A549 (cell line): Measurements from ENCODE around the gene ESYT2. TPM values are rescaled to one million over a fixed set of nuclear protein-coding genes. Genes with fewer than 3 reads are reported as not detected.

ENCODE experiments used
- ATAC-seq, 2 experiments: fragments of 200-7000 bp in 1 of 2; fragments of >200 bp in 1 of 2; cut with Nextera tagmentation in 1 of 2; cut with Tn5 transposase in 1 of 2; 3 replicates each; pipeline versions ENCODE4 v1.8.0 to v1.9.1; 2018 to 2020; ENCODE audit warnings: mild to moderate bottlenecking in 1 of 2, moderate library complexity in 1 of 2
- CTCF ChIA-PET: fragments of 300-600 bp; sonication (Branson Sonifier 250); formaldehyde crosslinking; extraction: SDS; loops from one replicate; lab custom pipeline; 2021; ENCODE audit warnings: antibody characterized with exemption, inconsistent platforms; lab: Yijun Ruan, JAX
- POLR2A ChIA-PET: fragments of 350-600 bp; formaldehyde crosslinking; extraction: SDS; loops from one replicate; lab custom pipeline; 2021; ENCODE audit warnings: antibody characterized with exemption, inconsistent platforms; lab: Yijun Ruan, JAX
- DNase-seq, 2 experiments: peaks; one replicate each; pipeline versions ENCODE4 v3.0.0 to v3.0.0-alpha.2; 2011 to 2016; ENCODE audit warnings: low read depth in 1 of 2, low spot score in 1 of 2
- FAIRE-seq: peaks from 2 replicates; lab custom pipeline; 2011; peaks lifted over from hg19 to GRCh38; lab: Jason Lieb, UNC
- H3K27ac ChIP-seq, 2 experiments: fragments of >200 bp; sonication (Bioruptor Twin); formaldehyde crosslinking; 3 replicates each; pipeline ENCODE4 v1.5.1; 2016 to 2017
- H3K4me1 ChIP-seq: fragments of >200 bp; sonication (Bioruptor Twin); formaldehyde crosslinking; 3 replicates; pipeline ENCODE4 v1.6.1; 2016
- H3K4me2 ChIP-seq: fragments of >200 bp; sonication (Bioruptor Twin); formaldehyde crosslinking; 3 replicates; pipeline ENCODE4 v1.6.1; 2016
- H3K4me3 ChIP-seq: fragments of >200 bp; sonication (Bioruptor Twin); formaldehyde crosslinking; 3 replicates; pipeline ENCODE4 v1.5.1; 2016
- H3K9me3 ChIP-seq: fragments of >200 bp; sonication (Bioruptor Twin); formaldehyde crosslinking; 3 replicates; pipeline ENCODE4 v1.6.1; 2016
- ATOH8 ChIP-seq: fragments of 250-450 bp; sonication (Bioruptor Pico); IDR thresholded peaks from 2 replicates; pipeline ENCODE4 v1.5.0; 2020; ENCODE audit warnings: low read depth, mild to moderate bottlenecking, moderate library complexity
- CBX2 ChIP-seq: fragments of 200-600 bp; sonication (generic); IDR thresholded peaks from 2 replicates; pipeline ENCODE4 v1.6.1; 2016; ENCODE audit warnings: low read depth, mild to moderate bottlenecking, borderline replicate concordance
- CBX8 ChIP-seq: fragments of 200-600 bp; sonication (generic); IDR thresholded peaks from 2 replicates; pipeline ENCODE4 v1.6.1; 2016
- CEBPB ChIP-seq, 2 experiments: fragments of >200 bp in 1 of 2; sonication (Bioruptor Twin) in 1 of 2; formaldehyde crosslinking in 1 of 2; IDR thresholded peaks; 2 replicates each; pipeline ENCODE4 v1.6.1; 2012 to 2016
- CHD4 ChIP-seq: fragments of 200-600 bp; sonication (generic); IDR thresholded peaks from 2 replicates; pipeline ENCODE4 v1.6.1; 2016; ENCODE audit warnings: antibody characterized with exemption, mild to moderate bottlenecking, borderline replicate concordance
- EHF ChIP-seq: fragments of 250-450 bp; sonication (Bioruptor Pico); IDR thresholded peaks from 2 replicates; pipeline ENCODE4 v1.5.0; 2020; ENCODE audit warnings: mild to moderate bottlenecking
- EHMT2 ChIP-seq: fragments of 200-600 bp; sonication (generic); IDR thresholded peaks from 2 replicates; pipeline ENCODE4 v1.6.1; 2016; ENCODE audit warnings: antibody characterized with exemption, low read depth, mild to moderate bottlenecking, moderate library complexity
- EP300 ChIP-seq, 2 experiments: fragments of >200 bp; sonication (Bioruptor Twin); formaldehyde crosslinking; IDR thresholded peaks; 2 replicates in 1 of 2; 3 replicates in 1 of 2; pipeline ENCODE4 v1.6.1; 2016 to 2017
- GATA3 ChIP-seq: IDR thresholded peaks from 2 replicates; pipeline ENCODE4 v1.6.1; 2012; ENCODE audit warnings: borderline replicate concordance
- HOXB13 ChIP-seq: fragments of 250-450 bp; sonication (Bioruptor Pico); IDR thresholded peaks from 2 replicates; pipeline ENCODE4 v1.5.0; 2020; ENCODE audit warnings: low read depth, mild to moderate bottlenecking, moderate library complexity
- JUN ChIP-seq, 2 experiments: fragments of >200 bp; sonication (Bioruptor Twin); formaldehyde crosslinking; IDR thresholded peaks; 2 replicates in 1 of 2; 3 replicates in 1 of 2; pipeline ENCODE4 v1.6.1; 2016 to 2017
- MAZ ChIP-seq: fragments of 150-350 bp; IDR thresholded peaks from 2 replicates; pipeline ENCODE4 v1.6.1; 2014; ENCODE audit warnings: antibody characterized with exemption, low read depth, low read length, borderline replicate concordance
- MYC ChIP-seq: IDR thresholded peaks from 2 replicates; pipeline ENCODE4 v1.6.1; 2012; ENCODE audit warnings: mild to moderate bottlenecking, inconsistent platforms, low read length, improper control_type of control experiment, borderline replicate concordance
- POLR2A ChIP-seq: IDR thresholded peaks from 2 replicates; pipeline ENCODE4 v1.6.1; 2012; ENCODE audit warnings: mild to moderate bottlenecking, low read length
- RARB ChIP-seq: fragments of 250-450 bp; sonication (Bioruptor Pico); IDR thresholded peaks from 2 replicates; pipeline ENCODE4 v1.8.0; 2021; ENCODE audit warnings: mild to moderate bottlenecking, moderate library complexity
- RCOR1 ChIP-seq: fragments of 150-350 bp; IDR thresholded peaks from 2 replicates; pipeline ENCODE4 v1.6.1; 2014; ENCODE audit warnings: antibody characterized with exemption, low read length, low read depth
- RNF2 ChIP-seq: fragments of 200-600 bp; sonication (generic); IDR thresholded peaks from 2 replicates; pipeline ENCODE4 v1.6.1; 2016; ENCODE audit warnings: low read depth, mild to moderate bottlenecking, antibody characterized with exemption, moderate library complexity, borderline replicate concordance
- ZC3H11A ChIP-seq: fragments of 450-650 bp; IDR thresholded peaks from 2 replicates; pipeline ENCODE4 v1.6.1; 2014; ENCODE audit warnings: antibody characterized with exemption, mild to moderate bottlenecking
- ZNF302 ChIP-seq: fragments of 250-450 bp; sonication (Bioruptor Pico); IDR thresholded peaks from 2 replicates; pipeline ENCODE4 v1.9.0; 2021; ENCODE audit warnings: inconsistent platforms, mild to moderate bottlenecking, moderate library complexity
- WGBS: methylation state at CpG from one replicate; pipeline ENCODE4 v1.1.6; 2017; ENCODE audit errors: missing lambda C conversion rate; 5-methylcytosine and 5-hydroxymethylcytosine counted together
- polyA plus RNA-seq, 4 experiments: library from polyadenylated mRNA; depleted of rRNA in 3 of 4; stranded (reverse); fragments of >200 nt; fragmentation: RNase III in 1 of 4; extraction: RNeasy Plus Mini Kit Qiagen cat#74134 plus additional on column Dnase treatment in 1 of 4; gene quantifications; 2 replicates in 3 of 4; 3 replicates in 1 of 4; pipeline ENCODE4 v1.2.3, GENCODE V29; 2011 to 2017

The ESYT2 gene
- polyA plus RNA-seq, 2 of the 4 experiments (the other 2 are of a cell fraction): 45.8 to 77.0 TPM

- TF ChIP-seq RCOR1: no peak
- TF ChIP-seq HOXB13 (CRISPR knock-in tag): no peak
- no peak for TF ChIP-seq ZNF302 (CRISPR knock-in tag)
- no peak for TF ChIP-seq CBX2
- TF ChIP-seq GATA3: no peak
- TF ChIP-seq POLR2A: no peak
- no peak for TF ChIP-seq EHF (CRISPR knock-in tag)
- TF ChIP-seq RARB (CRISPR knock-in tag): no peak
- no peak for TF ChIP-seq MYC
- no peaks in the 10 kb centered on the region for H3K4me1 ChIP-seq
- POLR2A ChIA-PET: no interaction called here
- H3K4me2 ChIP-seq: no peak overlapping the region
- no peaks in the 10 kb centered on the region for H3K9me3 ChIP-seq
- CTCF ChIA-PET: interaction anchor here (0.6 to 1.6 kb wide), 3 partner anchors 23 to 251 kb away, joined by 3 to 6 read pairs (median 4); no protein-coding TSS in a partner anchor
- no peak for ATAC-seq
- no peak for DNase-seq
- no peak for FAIRE-seq
- no peak overlapping the region for H3K4me3 ChIP-seq
- no peak overlapping the region for H3K27ac ChIP-seq
- 75% methylated on average over 4 of the region's 4 CpGs for WGBS
These were observed 103.9 kb downstream of the ESYT2 start for GRCh38 chr7:158725506-158725800.

DNA sequence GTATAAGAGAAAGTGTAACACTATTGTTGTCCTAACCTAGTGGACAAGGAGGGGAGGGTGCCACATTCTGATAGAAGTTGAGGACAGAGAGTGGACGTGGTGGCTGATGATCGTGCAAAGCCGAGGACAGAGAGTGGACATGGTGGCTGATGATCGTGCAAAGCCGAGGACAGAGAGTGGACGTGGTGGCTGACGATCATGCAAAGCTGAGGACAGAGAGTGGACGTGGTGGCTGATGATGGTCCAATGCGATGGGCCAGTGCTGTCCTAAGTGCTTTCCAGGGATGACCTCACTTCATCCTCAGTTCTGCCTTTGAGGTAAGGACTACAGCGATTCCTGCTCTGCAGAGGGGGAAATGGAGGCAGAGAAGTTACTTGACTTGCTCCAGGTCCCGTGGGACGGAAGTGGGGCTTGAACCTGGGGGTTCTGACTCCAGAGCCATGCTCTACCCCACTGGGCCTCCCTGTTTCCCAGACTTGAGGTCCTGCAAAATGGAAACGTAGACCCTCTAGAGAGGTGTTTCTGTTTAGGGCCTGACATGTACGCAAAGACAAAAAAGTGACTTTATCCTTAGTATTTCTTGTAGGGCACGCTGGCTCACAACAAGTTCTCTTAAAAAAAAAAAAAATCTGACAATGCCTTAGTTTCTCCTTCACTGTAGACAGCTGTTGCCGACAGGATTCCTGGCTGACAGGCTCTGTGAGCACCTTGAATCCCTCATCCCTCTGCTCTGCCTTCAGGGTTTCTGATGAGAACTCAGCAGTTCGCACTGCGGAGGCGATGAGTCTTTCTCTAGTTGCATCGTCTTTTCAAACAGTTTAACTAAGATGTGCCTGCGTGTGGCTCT, 104.4 kb downstream of the ESYT2 start:
- TF ChIP-seq RNF2 (no peak), EP300 (IDR thresholded peaks at IDR 0.05) (no peak), CHD4 (no peak), JUN (IDR thresholded peaks at IDR 0.05) (no peak), MAZ (no peak), CEBPB (IDR thresholded peaks at IDR 0.05) (no peak), ZC3H11A (no peak), CBX8 (no peak), EHMT2 (no peak)
- no peak overlapping the region for H3K4me2 ChIP-seq
- no peak overlapping the region for H3K4me3 ChIP-seq
- H3K27ac ChIP-seq: no peak overlapping the region
- ChIA-PET CTCF (interaction anchor here (0.6 kb wide), 1 partner anchor 24 kb away, joined by 6 read pairs; no protein-coding TSS in a partner anchor), POLR2A (no interaction called here)
- DNase-seq (no peak), FAIRE-seq (no peak), ATAC-seq (peak in 1 of 2 experiments; percentile 35; a peak in 3 of 6 replicates)
- H3K4me1 ChIP-seq: no peaks in the 10 kb centered on the region
- H3K9me3 ChIP-seq: no peaks in the 10 kb centered on the region
- WGBS: 86% methylated on average over 21 of the region's 21 CpGs

DNA sequence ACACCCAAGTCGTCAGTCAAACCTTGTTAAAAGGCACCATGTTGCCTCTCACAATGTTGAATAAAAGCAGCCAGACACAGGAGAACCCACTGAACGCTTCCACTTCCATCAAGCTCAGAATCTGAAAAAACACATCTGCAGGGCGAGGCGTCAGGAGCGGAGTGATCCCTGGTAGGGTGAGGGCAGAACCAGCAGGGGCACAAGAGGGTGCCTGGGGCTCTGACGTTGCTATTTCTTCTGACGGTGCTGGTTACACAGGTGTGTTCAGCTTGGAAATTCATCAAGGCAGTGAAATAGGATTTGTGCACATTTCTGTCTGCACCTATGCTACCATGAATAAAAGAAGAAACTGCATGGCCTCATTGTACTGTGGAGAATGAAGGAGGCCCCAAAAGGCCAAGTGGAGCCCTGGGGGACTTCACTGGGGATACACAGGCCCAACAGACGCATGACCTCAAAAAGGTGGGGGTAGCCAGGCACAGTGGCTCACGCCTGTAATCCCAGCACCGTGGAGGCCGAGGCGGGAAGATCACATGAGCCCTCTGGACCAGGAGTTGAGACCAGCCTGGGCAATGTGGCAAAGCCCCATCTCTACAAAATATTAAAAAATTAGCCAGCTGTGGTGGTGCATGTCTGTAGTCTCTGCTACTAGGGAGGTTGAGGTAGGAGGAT, 105.5 kb downstream of the ESYT2 start:
- CTCF ChIA-PET: interaction anchor here (0.9 kb wide), 1 partner anchor 12 kb away, joined by 3 read pairs; no protein-coding TSS in a partner anchor
- H3K4me1 ChIP-seq: no peaks in the 10 kb centered on the region
- no peaks in the 10 kb centered on the region for H3K9me3 ChIP-seq
- TF ChIP-seq ATOH8 (CRISPR knock-in tag) (no peak), MYC (no peak)
- 78% methylated on average over 12 of the region's 12 CpGs for WGBS
- H3K4me3 ChIP-seq: no peak overlapping the region
- ATAC-seq: peak; percentile 26 to 36; a peak in 5 of 6 replicates
- no peak for DNase-seq
- H3K27ac ChIP-seq: no peak overlapping the region
- no peak overlapping the region for H3K4me2 ChIP-seq
- no peak for FAIRE-seq
- POLR2A ChIA-PET: interaction anchor here (0.8 kb wide), 1 partner anchor 95 kb away, joined by 3 read pairs; no protein-coding TSS in a partner anchor
